AG04449 (cell line): Measurements from ENCODE around the gene SDHB.

Experiments used
- CTCF ChIA-PET: fragments of 350-600 bp; formaldehyde crosslinking; extraction: SDS; loops from one replicate; lab custom pipeline; 2021; ENCODE audit warnings: antibody characterized with exemption; lab: Yijun Ruan, JAX
- POLR2A ChIA-PET: fragments of 400-600, 350-600 bp; formaldehyde crosslinking; extraction: SDS; loops from one replicate; lab custom pipeline; 2020; ENCODE audit warnings: antibody characterized with exemption, inconsistent platforms; lab: Yijun Ruan, JAX
- DNase-seq: peaks from one replicate; pipeline ENCODE4 v3.0.0-alpha.2; 2010; ENCODE audit warnings: low read depth, low spot score
- H3K4me3 ChIP-seq: 2 replicates; pipeline ENCODE4 v1.5.1; 2011; ENCODE audit warnings: low read depth, mild to moderate bottlenecking, control low read depth, low read length
- CTCF ChIP-seq: IDR thresholded peaks from one replicate; pipeline ENCODE4 v1.5.1; 2011; ENCODE audit warnings: mild to moderate bottlenecking, moderate library complexity, low read length, control low read depth, inconsistent platforms; ENCODE audit not compliant: insufficient read depth; ENCODE audit errors: missing control alignments

Gene SDHB

GRCh38 chr1:17020502-17020901, 33.3 kb downstream of the SDHB start:
- no peak for TF ChIP-seq CTCF
- DNase-seq = no peak
- ChIA-PET CTCF (interaction anchor here (1.9 kb wide), 1 partner anchor 69 kb away, joined by 6 read pairs; no protein-coding TSS in a partner anchor), POLR2A (no interaction called here)
- no peak overlapping the region for H3K4me3 ChIP-seq

GRCh38 chr1:17018849-17019248, 35.0 kb downstream of the SDHB start:
- TF ChIP-seq CTCF = no peak
- no peak for DNase-seq
- ChIA-PET CTCF (interaction anchor here (0.6 to 2.5 kb wide), 4 partner anchors 10 to 67 kb away, joined by 3 to 10 read pairs (median 3); no protein-coding TSS in a partner anchor), POLR2A (no interaction called here)
- H3K4me3 ChIP-seq = no peak overlapping the region

- H3K4me3 ChIP-seq = no peak overlapping the region
- POLR2A ChIA-PET = no interaction called here
- TF ChIP-seq CTCF = no peak
- no peak for DNase-seq
- CTCF ChIA-PET = interaction anchor here (0.7 to 2.5 kb wide), 2 partner anchors 29 to 66 kb away, joined by 3 to 10 read pairs; no protein-coding TSS in a partner anchor
Observed at GRCh38 chr1:17017435-17017834, 36.4 kb downstream of the SDHB start.

GRCh38 chr1:17016317-17016661, 37.5 kb downstream of the SDHB start:
- CTCF ChIA-PET = interaction anchor here (1.0 kb wide), 1 partner anchor 31 kb away, joined by 5 read pairs; no protein-coding TSS in a partner anchor
- no peak overlapping the region for H3K4me3 ChIP-seq
- DNase-seq = no peak
- no peak for TF ChIP-seq CTCF
- POLR2A ChIA-PET = interaction anchor here (1.0 kb wide), 1 partner anchor 111 kb away, joined by 4 read pairs; no protein-coding TSS in a partner anchor

GRCh38 chr1:17014671-17015567, 38.9 kb downstream of the SDHB start:
- TF ChIP-seq CTCF = no peak
- no peak for DNase-seq
- no peak overlapping the region for H3K4me3 ChIP-seq
- CTCF ChIA-PET = interaction anchor here (1.4 to 2.1 kb wide), 3 partner anchors 8 to 32 kb away, joined by 4 to 5 read pairs (median 5); no protein-coding TSS in a partner anchor
- POLR2A ChIA-PET = no interaction called here
